SK-N-MC (cell line): Measurements from ENCODE around the gene SLC23A1.

Experiments
- EZH2 ChIP-seq: fragments of 200-600 bp; sonication (generic); IDR thresholded peaks from one replicate; pipeline ENCODE4 v1.6.1; 2017; ENCODE audit warnings: antibody characterized with exemption
- FOXP2 ChIP-seq: optimal IDR thresholded peaks from 2 replicates; pipeline ENCODE3; 2011; ENCODE audit warnings: mild to moderate bottlenecking, moderate library complexity; ENCODE audit not compliant: insufficient read depth; ENCODE audit errors: extremely low read length, control extremely low read depth

- no peak for TF ChIP-seq EZH2
- no peak for TF ChIP-seq FOXP2
These were observed 2.3 kb upstream of the SLC23A1 start for GRCh38 chr5:139385061-139386049.
